ENCODE measurements around the gene B4GALNT3.

DNA sequence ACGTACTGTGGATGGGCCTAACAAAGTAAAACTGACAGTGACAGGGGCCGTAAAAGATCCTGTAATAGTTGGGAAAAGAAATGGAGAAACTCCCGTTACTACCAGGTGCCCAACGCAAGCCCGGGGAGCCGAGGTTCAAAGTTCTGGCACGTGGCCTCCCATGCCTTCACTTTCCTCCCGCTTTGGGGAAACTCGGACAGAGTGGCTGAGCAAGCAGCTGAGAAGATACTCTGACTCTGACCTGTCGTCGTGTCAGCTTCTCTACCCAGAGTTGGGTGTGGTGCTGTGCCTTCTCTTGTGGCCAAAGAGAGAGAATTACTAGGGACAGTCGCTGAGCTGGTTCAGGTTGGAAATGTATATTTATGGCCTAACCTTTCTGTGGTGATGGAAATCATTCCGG, 1.7 kb downstream of the B4GALNT3 start:
- TF ChIP-seq, protein P1, sequence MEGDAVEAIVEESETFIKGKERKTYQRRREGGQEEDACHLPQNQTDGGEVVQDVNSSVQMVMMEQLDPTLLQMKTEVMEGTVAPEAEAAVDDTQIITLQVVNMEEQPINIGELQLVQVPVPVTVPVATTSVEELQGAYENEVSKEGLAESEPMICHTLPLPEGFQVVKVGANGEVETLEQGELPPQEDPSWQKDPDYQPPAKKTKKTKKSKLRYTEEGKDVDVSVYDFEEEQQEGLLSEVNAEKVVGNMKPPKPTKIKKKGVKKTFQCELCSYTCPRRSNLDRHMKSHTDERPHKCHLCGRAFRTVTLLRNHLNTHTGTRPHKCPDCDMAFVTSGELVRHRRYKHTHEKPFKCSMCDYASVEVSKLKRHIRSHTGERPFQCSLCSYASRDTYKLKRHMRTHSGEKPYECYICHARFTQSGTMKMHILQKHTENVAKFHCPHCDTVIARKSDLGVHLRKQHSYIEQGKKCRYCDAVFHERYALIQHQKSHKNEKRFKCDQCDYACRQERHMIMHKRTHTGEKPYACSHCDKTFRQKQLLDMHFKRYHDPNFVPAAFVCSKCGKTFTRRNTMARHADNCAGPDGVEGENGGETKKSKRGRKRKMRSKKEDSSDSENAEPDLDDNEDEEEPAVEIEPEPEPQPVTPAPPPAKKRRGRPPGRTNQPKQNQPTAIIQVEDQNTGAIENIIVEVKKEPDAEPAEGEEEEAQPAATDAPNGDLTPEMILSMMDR (IDR thresholded peaks at IDR 0.05; ENCODE audit: low read length) = no peak
- no peak for TF ChIP-seq EZH2 (IDR thresholded peaks at IDR 0.05; ENCODE audit: borderline replicate concordance, low read length)

Measured in OCI-LY1 (cell line).